Breast epithelium (tissue), 3 donors: ENCODE results near the gene LHFPL3.

Experiments
- CTCF ChIP-seq, 3 donors: fragments of 450-650 bp; IDR thresholded peaks; one replicate each; pipeline ENCODE4 v1.5.1; 2016 to 2017; ENCODE audit warnings: antibody characterized with exemption in 3 of 3, mild to moderate bottlenecking in 3 of 3, moderate library complexity in 3 of 3
- POLR2AphosphoS5 ChIP-seq, 3 donors: sonication (generic); formaldehyde crosslinking; IDR thresholded peaks; one replicate each; pipeline ENCODE4 v1.6.1; 2017; ENCODE audit warnings: antibody characterized with exemption in 3 of 3

GRCh38 chr7:104341546-104341945, 13.1 kb downstream of the LHFPL3 start:
- TF ChIP-seq CTCF (IDR thresholded peaks at IDR 0.05) = no peak
- no peak for TF ChIP-seq POLR2AphosphoS5 (IDR thresholded peaks at IDR 0.05)
